ENCODE measurements around the gene C10orf120. TPM values are rescaled to one million over a fixed set of nuclear protein-coding genes. Genes with fewer than 3 reads are reported as not detected.

The C10orf120 gene
- total RNA-seq, 4 donors from 2014 or later = not detected

DNA sequence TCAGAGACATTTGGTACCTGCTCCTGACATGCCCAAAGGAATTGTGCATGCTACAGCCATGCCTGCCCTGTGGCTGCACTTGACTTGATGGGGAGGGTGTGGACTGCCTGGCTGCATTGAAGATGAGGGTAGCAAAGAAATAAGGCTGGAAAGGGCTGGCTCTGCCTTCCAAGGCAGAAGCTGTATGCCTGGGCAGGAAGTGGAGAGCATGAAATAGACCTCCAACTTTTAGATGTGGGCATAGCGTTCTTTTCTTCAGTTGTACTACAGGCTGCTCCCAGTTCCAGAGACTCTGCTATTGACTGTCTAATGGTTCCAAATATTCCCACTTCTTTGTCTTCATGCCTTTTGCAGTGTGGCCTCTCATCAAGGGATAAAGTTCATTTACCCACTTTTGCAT, 3.0 kb downstream of the C10orf120 start:
- no peaks in the 10 kb centered on the region for H3K36me3 ChIP-seq
- WGBS, 2 donors = 89 to 97% methylated on average over 1 of the region's 1 CpG

DNA sequence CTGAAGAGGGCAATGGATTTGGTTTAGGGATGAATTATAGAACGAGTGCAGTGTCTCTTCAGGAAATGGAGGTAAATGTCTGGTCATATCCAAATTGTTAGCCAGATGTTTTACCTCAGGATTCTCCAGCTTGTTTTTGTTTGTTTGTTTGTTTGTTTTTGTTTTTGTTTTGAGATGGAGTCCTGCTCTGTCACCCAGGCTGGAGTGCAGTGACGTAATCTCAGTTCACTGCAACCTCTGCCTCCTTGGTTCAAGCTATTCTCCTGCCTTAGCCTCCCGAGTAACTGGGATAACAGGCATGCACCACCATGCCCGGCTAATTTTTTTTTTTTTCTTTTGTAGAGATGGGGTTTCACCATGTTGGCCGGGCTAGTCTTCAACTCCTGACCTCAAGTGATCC, 6.9 kb downstream of the C10orf120 start:
- H3K27me3 ChIP-seq = no peaks in the 10 kb centered on the region
- 82 to 88% methylated on average over 5 of the region's 5 CpGs for WGBS, 2 donors
- H3K4me1 ChIP-seq = peaks cover 0 to 3% (median 0%) of the 10 kb centered on the region in 4 donors
- H3K36me3 ChIP-seq = no peaks in the 10 kb centered on the region
- TF ChIP-seq EP300 (IDR thresholded peaks at IDR 0.05) = no peak
- no peak for TF ChIP-seq POLR2A (IDR thresholded peaks at IDR 0.05)
- H3K27ac ChIP-seq = no peak overlapping the region
- no peak for DNase-seq (ENCODE audit: low spot score in 2 of 2)
- no peak overlapping the region for H3K4me3 ChIP-seq
- H3K9me3 ChIP-seq = no peaks in the 10 kb centered on the region

More for the DNA sequence above, 3.0 kb downstream of the C10orf120 start:
- no peaks in the 10 kb centered on the region for H3K27me3 ChIP-seq
- TF ChIP-seq EP300 (IDR thresholded peaks at IDR 0.05) = no peak
- no peak for TF ChIP-seq POLR2A (IDR thresholded peaks at IDR 0.05)
- TF ChIP-seq, protein P1, sequence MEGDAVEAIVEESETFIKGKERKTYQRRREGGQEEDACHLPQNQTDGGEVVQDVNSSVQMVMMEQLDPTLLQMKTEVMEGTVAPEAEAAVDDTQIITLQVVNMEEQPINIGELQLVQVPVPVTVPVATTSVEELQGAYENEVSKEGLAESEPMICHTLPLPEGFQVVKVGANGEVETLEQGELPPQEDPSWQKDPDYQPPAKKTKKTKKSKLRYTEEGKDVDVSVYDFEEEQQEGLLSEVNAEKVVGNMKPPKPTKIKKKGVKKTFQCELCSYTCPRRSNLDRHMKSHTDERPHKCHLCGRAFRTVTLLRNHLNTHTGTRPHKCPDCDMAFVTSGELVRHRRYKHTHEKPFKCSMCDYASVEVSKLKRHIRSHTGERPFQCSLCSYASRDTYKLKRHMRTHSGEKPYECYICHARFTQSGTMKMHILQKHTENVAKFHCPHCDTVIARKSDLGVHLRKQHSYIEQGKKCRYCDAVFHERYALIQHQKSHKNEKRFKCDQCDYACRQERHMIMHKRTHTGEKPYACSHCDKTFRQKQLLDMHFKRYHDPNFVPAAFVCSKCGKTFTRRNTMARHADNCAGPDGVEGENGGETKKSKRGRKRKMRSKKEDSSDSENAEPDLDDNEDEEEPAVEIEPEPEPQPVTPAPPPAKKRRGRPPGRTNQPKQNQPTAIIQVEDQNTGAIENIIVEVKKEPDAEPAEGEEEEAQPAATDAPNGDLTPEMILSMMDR (IDR thresholded peaks at IDR 0.05) = no peak
- no peak overlapping the region for H3K4me3 ChIP-seq
- no peaks in the 10 kb centered on the region for H3K9me3 ChIP-seq
- H3K4me1 ChIP-seq = no peaks in the 10 kb centered on the region
- DNase-seq (ENCODE audit: low spot score in 2 of 2) = no peak
- no peak overlapping the region for H3K27ac ChIP-seq

DNA sequence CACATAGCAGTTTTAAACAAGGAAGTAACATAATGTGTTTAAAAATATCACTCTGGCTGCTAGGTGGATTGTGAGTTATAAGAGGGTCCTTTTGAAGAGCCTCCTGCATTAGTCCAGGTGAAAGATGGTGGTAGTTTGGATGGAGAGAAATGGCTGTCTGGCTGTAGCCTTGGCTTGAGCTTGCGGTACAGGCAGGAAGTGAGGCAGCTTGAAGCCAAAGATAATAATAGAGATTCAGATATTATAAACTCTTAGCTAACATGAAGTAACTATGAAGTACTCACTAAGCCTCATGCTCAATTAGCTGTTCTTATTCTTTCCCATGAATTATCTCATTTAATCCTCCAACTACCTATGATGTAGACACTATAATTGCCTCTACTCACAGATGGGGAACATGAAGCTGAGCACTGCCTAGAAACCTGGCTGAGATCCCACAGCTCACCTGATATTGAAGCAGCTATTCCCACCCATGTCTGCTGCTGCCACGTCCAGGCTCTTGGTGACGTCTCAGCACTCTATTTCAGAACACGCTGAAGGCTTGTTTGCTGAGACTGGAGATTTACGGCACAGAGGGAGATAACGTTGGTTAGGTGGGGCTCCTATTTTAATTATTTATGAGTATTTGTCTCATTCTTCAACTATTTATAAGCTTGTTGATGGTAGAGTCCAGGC, 10.4 kb downstream of the C10orf120 start:
- WGBS, 2 donors = 70 to 78% methylated on average over 6 of the region's 6 CpGs
- H3K27ac ChIP-seq = peak overlapping the region in 2 of 4 donors; percentile 63 to 64

GRCh38 chr10:122688293-122688989, 11.2 kb downstream of the C10orf120 start:
- WGBS, 2 donors = 45 to 48% methylated on average over 6 of the region's 6 CpGs
- Histone ChIP-seq H3K4me3 (no peak overlapping the region), H3K9me3 (no peaks in the 10 kb centered on the region), H3K4me1 (peaks cover 0 to 3% (median 0%) of the 10 kb centered on the region in 4 donors), H3K27me3 (no peaks in the 10 kb centered on the region), H3K36me3 (no peaks in the 10 kb centered on the region), H3K27ac (peak overlapping the region in 2 of 4 donors; percentile 63 to 64)
- peak; percentile 49 to 64 for DNase-seq (ENCODE audit: low spot score in 2 of 2)
- peak in 1 of 2 donors; percentile 49 for TF ChIP-seq EP300 (IDR thresholded peaks at IDR 0.05)
- TF ChIP-seq, protein P1 (IDR thresholded peaks at IDR 0.05) = no peak
- no peak for TF ChIP-seq POLR2A (IDR thresholded peaks at IDR 0.05)

More for the DNA sequence above, 10.4 kb downstream of the C10orf120 start:
- Histone ChIP-seq H3K4me1 (peaks cover 0 to 3% (median 0%) of the 10 kb centered on the region in 4 donors), H3K36me3 (no peaks in the 10 kb centered on the region), H3K9me3 (no peaks in the 10 kb centered on the region), H3K4me3 (no peak overlapping the region), H3K27me3 (no peaks in the 10 kb centered on the region)
- TF ChIP-seq POLR2A (IDR thresholded peaks at IDR 0.05) = no peak
- TF ChIP-seq, protein P1 (IDR thresholded peaks at IDR 0.05) = no peak
- no peak for TF ChIP-seq EP300 (IDR thresholded peaks at IDR 0.05)
- DNase-seq (ENCODE audit: low spot score in 2 of 2) = no peak

GRCh38 chr10:122682522-122682921, 17.1 kb downstream of the C10orf120 start:
- no peaks in the 10 kb centered on the region for H3K4me1 ChIP-seq
- no peaks in the 10 kb centered on the region for H3K27me3 ChIP-seq
- H3K27ac ChIP-seq = no peak overlapping the region
- no peak overlapping the region for H3K4me3 ChIP-seq
- no peaks in the 10 kb centered on the region for H3K9me3 ChIP-seq
- WGBS, 2 donors = 72 to 78% methylated on average over 5 of the region's 5 CpGs
- TF ChIP-seq, protein P1 (IDR thresholded peaks at IDR 0.05) = no peak
- TF ChIP-seq POLR2A (IDR thresholded peaks at IDR 0.05) = no peak
- no peaks in the 10 kb centered on the region for H3K36me3 ChIP-seq
- DNase-seq (ENCODE audit: low spot score in 2 of 2) = no peak

Data from tibial nerve (tissue), 4 donors.